B cell (primary cell): ENCODE data around the gene SMURF1.

Experiments used
- EZH2 ChIP-seq: IDR thresholded peaks from 2 replicates; pipeline ENCODE4 v1.6.1; 2012; ENCODE audit warnings: borderline replicate concordance, low read depth, mild to moderate bottlenecking, moderate library complexity, low read length; ENCODE audit not compliant: insufficient read depth, poor library complexity, severe bottlenecking
- TF ChIP-seq, protein P1 (sequence below): fragments of 200-600 bp; IDR thresholded peaks from one replicate; pipeline ENCODE4 v1.8.0; 2022; ENCODE audit warnings: antibody characterized with exemption, mild to moderate bottlenecking

- TF ChIP-seq EZH2: no peak
- TF ChIP-seq, protein P1, sequence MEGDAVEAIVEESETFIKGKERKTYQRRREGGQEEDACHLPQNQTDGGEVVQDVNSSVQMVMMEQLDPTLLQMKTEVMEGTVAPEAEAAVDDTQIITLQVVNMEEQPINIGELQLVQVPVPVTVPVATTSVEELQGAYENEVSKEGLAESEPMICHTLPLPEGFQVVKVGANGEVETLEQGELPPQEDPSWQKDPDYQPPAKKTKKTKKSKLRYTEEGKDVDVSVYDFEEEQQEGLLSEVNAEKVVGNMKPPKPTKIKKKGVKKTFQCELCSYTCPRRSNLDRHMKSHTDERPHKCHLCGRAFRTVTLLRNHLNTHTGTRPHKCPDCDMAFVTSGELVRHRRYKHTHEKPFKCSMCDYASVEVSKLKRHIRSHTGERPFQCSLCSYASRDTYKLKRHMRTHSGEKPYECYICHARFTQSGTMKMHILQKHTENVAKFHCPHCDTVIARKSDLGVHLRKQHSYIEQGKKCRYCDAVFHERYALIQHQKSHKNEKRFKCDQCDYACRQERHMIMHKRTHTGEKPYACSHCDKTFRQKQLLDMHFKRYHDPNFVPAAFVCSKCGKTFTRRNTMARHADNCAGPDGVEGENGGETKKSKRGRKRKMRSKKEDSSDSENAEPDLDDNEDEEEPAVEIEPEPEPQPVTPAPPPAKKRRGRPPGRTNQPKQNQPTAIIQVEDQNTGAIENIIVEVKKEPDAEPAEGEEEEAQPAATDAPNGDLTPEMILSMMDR: no peak
Measured at GRCh38 chr7:99089914-99090629, 53.8 kb downstream of the SMURF1 start.
